Stomach (tissue), 9 donors: ENCODE data around the gene CCNJL. TPM values are rescaled to one million over a fixed set of nuclear protein-coding genes. Genes with fewer than 3 reads are reported as not detected.

ENCODE experiments used
- DNase-seq, 2 donors: peaks; one replicate each; pipeline versions ENCODE4 v3.0.0 to v3.0.0-alpha.2; 2013 to 2019
- H3K27ac ChIP-seq, 5 donors: fragments of 200-600 bp in 4 of 5; sonication (generic) in 4 of 5; one replicate each; pipeline ENCODE4 v1.5.1; 2013 to 2019; ENCODE audit warnings: mild to moderate bottlenecking in 1 of 5, moderate library complexity in 1 of 5
- H3K27me3 ChIP-seq, 3 donors: fragments of 200-600 bp; sonication (generic); one replicate each; pipeline ENCODE4 v1.5.1; 2017 to 2019; ENCODE audit warnings: mixed run types in 1 of 3
- H3K36me3 ChIP-seq, 4 donors: fragments of 200-600 bp; sonication (generic); 1 replicate in 3 of 4; 2 replicates in 1 of 4; pipeline ENCODE4 v1.5.1; 2016 to 2019
- H3K4me1 ChIP-seq, 4 donors: fragments of 200-600 bp; sonication (generic); one replicate each; pipeline ENCODE4 v1.5.1; 2016 to 2019
- H3K4me3 ChIP-seq, 4 donors: fragments of 200-600 bp; sonication (generic) in 3 of 4; one replicate each; pipeline ENCODE4 v1.5.1; 2016 to 2019; ENCODE audit warnings: mild to moderate bottlenecking in 1 of 4
- H3K9me3 ChIP-seq, 4 donors: fragments of 200-600 bp; sonication (generic); one replicate each; pipeline ENCODE4 v1.5.1; 2016 to 2019
- EP300 ChIP-seq: sonication (generic); formaldehyde crosslinking; IDR thresholded peaks from one replicate; pipeline ENCODE4 v1.6.1; 2017; ENCODE audit warnings: antibody characterized with exemption
- POLR2A ChIP-seq, 4 donors: fragments of 450-650 bp; IDR thresholded peaks; one replicate each; pipeline ENCODE4 v1.6.1; 2016; ENCODE audit warnings: antibody characterized with exemption in 4 of 4, control low read depth in 2 of 4, mild to moderate bottlenecking in 1 of 4, moderate library complexity in 1 of 4
- POLR2AphosphoS5 ChIP-seq, 3 donors: sonication (generic); formaldehyde crosslinking; IDR thresholded peaks; one replicate each; pipeline ENCODE4 v1.6.1; 2016; ENCODE audit warnings: antibody characterized with exemption in 3 of 3
- WGBS, 5 donors: extraction: QIAGEN DNeasy Blood & Tissue Kit in 3 of 5; methylation state at CpG; one replicate each; pipeline versions ENCODE4 v1.1.5 to v1.1.7; 2013 to 2018; 5-methylcytosine and 5-hydroxymethylcytosine counted together
- intact Hi-C: fragments of 100-400 bp; cut with DNase I; formaldehyde crosslinking; loops from one replicate; pipeline ENCODE4 v1.15.1; 2023; ENCODE audit warnings: low total_unique reads
- polyA plus RNA-seq, 3 donors: library from polyadenylated mRNA; stranded (reverse); fragments of 200-250 nt; gene quantifications; one replicate each; pipeline ENCODE4 v1.2.3, GENCODE V29; 2013
- total RNA-seq, 5 donors: library from RNA; depleted of rRNA; stranded (reverse); fragments of >200 nt; gene quantifications; one replicate each; pipeline versions ENCODE4 v1.1.0 to v1.2.3, GENCODE V29; 2014 to 2016
- TF ChIP-seq, protein P1 (sequence below), 7 experiments: fragments of 450-650 bp in 4 of 7; fragments of 200-600 bp in 3 of 7; sonication (generic) in 3 of 7; IDR thresholded peaks; one replicate each; pipeline ENCODE4 v1.5.1; 2016 to 2019; ENCODE audit warnings: antibody characterized with exemption in 7 of 7, control low read depth in 2 of 7, mild to moderate bottlenecking in 1 of 7
- donor health status: healthy with polysubstance abuse.
- donor health status: Bipolar disorder and iron deficiency.
- donor health status: healthy.

Gene CCNJL
- total and polyA plus RNA-seq, 8 donors: 1.4 to 104 (median 3.5) TPM

- Histone ChIP-seq H3K4me3 (no peak overlapping the region), H3K36me3 (no peaks in the 10 kb centered on the region), H3K27ac (peak overlapping the region; percentile 30 to 67 (median 48)), H3K27me3 (no peaks in the 10 kb centered on the region), H3K4me1 (peaks cover 0 to 43% (median 22%) of the 10 kb centered on the region in 4 donors), H3K9me3 (no peaks in the 10 kb centered on the region)
- 33 to 42% (median 38%) methylated on average over 4 of the region's 4 CpGs for WGBS, 5 donors
- intact Hi-C loops: no loop called here
- TF ChIP-seq POLR2AphosphoS5 (IDR thresholded peaks at IDR 0.05) (no peak), EP300 (no peak), POLR2A (IDR thresholded peaks at IDR 0.05) (no peak)
- TF ChIP-seq, protein P1, sequence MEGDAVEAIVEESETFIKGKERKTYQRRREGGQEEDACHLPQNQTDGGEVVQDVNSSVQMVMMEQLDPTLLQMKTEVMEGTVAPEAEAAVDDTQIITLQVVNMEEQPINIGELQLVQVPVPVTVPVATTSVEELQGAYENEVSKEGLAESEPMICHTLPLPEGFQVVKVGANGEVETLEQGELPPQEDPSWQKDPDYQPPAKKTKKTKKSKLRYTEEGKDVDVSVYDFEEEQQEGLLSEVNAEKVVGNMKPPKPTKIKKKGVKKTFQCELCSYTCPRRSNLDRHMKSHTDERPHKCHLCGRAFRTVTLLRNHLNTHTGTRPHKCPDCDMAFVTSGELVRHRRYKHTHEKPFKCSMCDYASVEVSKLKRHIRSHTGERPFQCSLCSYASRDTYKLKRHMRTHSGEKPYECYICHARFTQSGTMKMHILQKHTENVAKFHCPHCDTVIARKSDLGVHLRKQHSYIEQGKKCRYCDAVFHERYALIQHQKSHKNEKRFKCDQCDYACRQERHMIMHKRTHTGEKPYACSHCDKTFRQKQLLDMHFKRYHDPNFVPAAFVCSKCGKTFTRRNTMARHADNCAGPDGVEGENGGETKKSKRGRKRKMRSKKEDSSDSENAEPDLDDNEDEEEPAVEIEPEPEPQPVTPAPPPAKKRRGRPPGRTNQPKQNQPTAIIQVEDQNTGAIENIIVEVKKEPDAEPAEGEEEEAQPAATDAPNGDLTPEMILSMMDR (IDR thresholded peaks at IDR 0.05): no peak
- peak; percentile 50 to 67 for DNase-seq
Observed at GRCh38 chr5:160359816-160360215, 47.5 kb upstream of the CCNJL start.

- TF ChIP-seq POLR2AphosphoS5 (IDR thresholded peaks at IDR 0.05) (no peak), EP300 (no peak), POLR2A (IDR thresholded peaks at IDR 0.05) (no peak)
- TF ChIP-seq, protein P1 (IDR thresholded peaks at IDR 0.05): no peak
- peak overlapping the region in 3 of 5 donors; percentile 30 to 67 (median 52) for H3K27ac ChIP-seq
- intact Hi-C loops: no loop called here
- no peaks in the 10 kb centered on the region for H3K27me3 ChIP-seq
- no peak overlapping the region for H3K4me3 ChIP-seq
- H3K4me1 ChIP-seq: peaks cover 0 to 43% (median 22%) of the 10 kb centered on the region in 4 donors
- 0 to 30% (median 0%) methylated on average over 1 of the region's 1 CpG for WGBS, 5 donors
- no peaks in the 10 kb centered on the region for H3K9me3 ChIP-seq
- H3K36me3 ChIP-seq: no peaks in the 10 kb centered on the region
- DNase-seq: no peak
Observed at GRCh38 chr5:160359242-160359641, 46.9 kb upstream of the CCNJL start.

- Histone ChIP-seq H3K4me3 (no peak overlapping the region), H3K9me3 (no peaks in the 10 kb centered on the region), H3K36me3 (no peaks in the 10 kb centered on the region), H3K27me3 (no peaks in the 10 kb centered on the region), H3K4me1 (peaks cover 0 to 43% (median 20%) of the 10 kb centered on the region in 4 donors), H3K27ac (peak overlapping the region in 4 of 5 donors; percentile 36 to 71 (median 60))
- 57 to 71% (median 61%) methylated on average over 7 of the region's 7 CpGs for WGBS, 5 donors
- no peak for TF ChIP-seq EP300
- no peak for TF ChIP-seq POLR2A (IDR thresholded peaks at IDR 0.05)
- TF ChIP-seq, protein P1 (IDR thresholded peaks at IDR 0.05): no peak
- TF ChIP-seq POLR2AphosphoS5 (IDR thresholded peaks at IDR 0.05): no peak
- intact Hi-C loops: no loop called here
- DNase-seq: peak in 1 of 2 donors; percentile 69
Observed at GRCh38 chr5:160357861-160358411, 45.6 kb upstream of the CCNJL start.

GRCh38 chr5:160357394-160357793 is 45.0 kb upstream of the CCNJL start:
- no peaks in the 10 kb centered on the region for H3K9me3 ChIP-seq
- TF ChIP-seq, protein P1 (IDR thresholded peaks at IDR 0.05): no peak
- TF ChIP-seq POLR2AphosphoS5 (IDR thresholded peaks at IDR 0.05) (no peak), EP300 (no peak), POLR2A (IDR thresholded peaks at IDR 0.05) (no peak)
- intact Hi-C loops: no loop called here
- no peak overlapping the region for H3K4me3 ChIP-seq
- no peaks in the 10 kb centered on the region for H3K36me3 ChIP-seq
- peaks cover 0 to 43% (median 20%) of the 10 kb centered on the region in 4 donors for H3K4me1 ChIP-seq
- DNase-seq: no peak
- no peaks in the 10 kb centered on the region for H3K27me3 ChIP-seq
- 59 to 83% (median 74%) methylated on average over 7 of the region's 7 CpGs for WGBS, 5 donors
- H3K27ac ChIP-seq: peak overlapping the region in 3 of 5 donors; percentile 59 to 71 (median 62)
